HL-60 (cell line): ENCODE measurements around the gene S1PR3.

Experiments
- POLR2AphosphoS5 ChIP-seq: IDR thresholded peaks from 2 replicates; pipeline ENCODE4 v1.6.1; 2012; ENCODE audit warnings: low read depth
- TF ChIP-seq, protein P1 (sequence below): IDR thresholded peaks from one replicate; pipeline ENCODE4 v1.5.1; 2011; ENCODE audit warnings: low read length, control low read depth, inconsistent platforms; ENCODE audit not compliant: insufficient read depth

DNA sequence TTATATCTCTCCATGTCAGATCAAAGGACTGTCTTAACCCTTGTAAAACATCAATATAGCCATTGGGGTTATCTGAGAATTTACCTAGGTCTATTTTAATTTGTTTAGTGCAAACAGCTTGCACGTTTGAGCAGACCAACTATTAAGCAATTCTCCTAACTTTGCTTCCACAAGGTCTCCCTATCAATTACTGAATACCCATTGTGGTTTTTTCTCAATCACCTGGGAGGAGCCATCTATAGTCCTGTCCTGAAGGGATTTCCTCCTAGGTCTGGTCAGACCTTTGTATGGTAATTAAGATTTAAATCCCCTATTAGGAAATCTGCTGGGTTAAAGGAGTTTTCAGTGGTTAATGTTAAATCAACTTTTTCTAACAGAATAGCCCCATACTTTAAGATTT, 48.9 kb upstream of the S1PR3 start:
- TF ChIP-seq, protein P1, sequence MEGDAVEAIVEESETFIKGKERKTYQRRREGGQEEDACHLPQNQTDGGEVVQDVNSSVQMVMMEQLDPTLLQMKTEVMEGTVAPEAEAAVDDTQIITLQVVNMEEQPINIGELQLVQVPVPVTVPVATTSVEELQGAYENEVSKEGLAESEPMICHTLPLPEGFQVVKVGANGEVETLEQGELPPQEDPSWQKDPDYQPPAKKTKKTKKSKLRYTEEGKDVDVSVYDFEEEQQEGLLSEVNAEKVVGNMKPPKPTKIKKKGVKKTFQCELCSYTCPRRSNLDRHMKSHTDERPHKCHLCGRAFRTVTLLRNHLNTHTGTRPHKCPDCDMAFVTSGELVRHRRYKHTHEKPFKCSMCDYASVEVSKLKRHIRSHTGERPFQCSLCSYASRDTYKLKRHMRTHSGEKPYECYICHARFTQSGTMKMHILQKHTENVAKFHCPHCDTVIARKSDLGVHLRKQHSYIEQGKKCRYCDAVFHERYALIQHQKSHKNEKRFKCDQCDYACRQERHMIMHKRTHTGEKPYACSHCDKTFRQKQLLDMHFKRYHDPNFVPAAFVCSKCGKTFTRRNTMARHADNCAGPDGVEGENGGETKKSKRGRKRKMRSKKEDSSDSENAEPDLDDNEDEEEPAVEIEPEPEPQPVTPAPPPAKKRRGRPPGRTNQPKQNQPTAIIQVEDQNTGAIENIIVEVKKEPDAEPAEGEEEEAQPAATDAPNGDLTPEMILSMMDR: no peak
- no peak for TF ChIP-seq POLR2AphosphoS5
